Midbrain (tissue), 1 donor: ENCODE measurements around the gene TM2D1.
"Not testable (repeated sequence)": the region's sequence is repeated elsewhere in the genome, so short reads cannot be mapped to it uniquely, and the experiment has no call there.

Source experiments
- DNase-seq: peaks from one replicate; lab custom pipeline; 2025; lab: John Stamatoyannopoulos, UW

Gene TM2D1

DNA sequence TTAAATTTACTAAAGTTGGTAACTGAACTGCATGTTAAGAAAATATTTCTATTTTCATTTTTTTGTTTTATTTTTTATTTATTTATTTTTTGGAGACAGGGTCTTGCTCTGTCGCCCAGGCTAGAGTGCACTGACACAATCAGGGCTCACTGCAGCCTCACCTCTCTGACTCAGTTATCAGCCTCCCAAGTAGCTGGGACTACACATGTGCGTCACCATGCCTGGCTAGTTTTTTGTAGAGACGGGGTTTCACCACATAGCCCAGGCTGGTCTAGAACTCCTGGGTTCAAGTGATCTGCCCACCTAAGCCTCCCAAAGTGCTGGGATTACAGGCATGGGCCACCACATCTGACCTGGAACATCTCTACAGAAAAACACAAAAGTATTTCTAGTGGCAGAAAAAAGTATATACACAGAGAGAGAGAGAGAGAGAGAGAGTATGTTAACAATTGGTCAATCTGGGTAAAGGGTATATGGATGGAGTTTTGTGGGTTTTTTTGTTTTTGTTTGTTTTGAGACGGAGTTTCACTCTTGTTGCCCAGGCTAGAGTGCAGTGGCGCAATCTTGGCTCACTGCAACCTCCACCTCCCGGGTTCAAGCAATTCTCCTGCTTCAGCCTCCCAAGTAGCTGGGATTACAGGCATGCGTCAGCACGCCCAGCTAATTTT is 5.8 kb downstream of the TM2D1 start:
- DNase-seq, result not testable (repeated sequence)

DNA sequence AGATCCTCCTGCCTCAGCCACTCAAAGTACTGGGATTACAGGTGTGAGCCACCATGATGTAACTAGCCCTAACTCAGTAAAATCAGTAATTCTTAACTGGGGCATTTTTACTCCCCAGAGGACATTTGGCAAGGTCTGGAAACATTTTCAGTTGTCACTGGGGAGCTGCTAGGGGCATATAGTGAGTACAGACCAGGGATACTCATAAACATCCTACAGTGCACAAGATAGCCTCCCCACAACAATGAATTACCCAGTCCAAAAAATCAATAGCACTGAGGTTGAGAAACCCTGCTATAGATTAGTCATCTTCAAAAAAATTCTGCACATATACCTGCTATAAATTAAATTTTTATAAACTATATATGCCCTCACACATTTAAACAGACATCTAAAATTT is 13.0 kb downstream of the TM2D1 start:
- DNase-seq, result no peak

DNA sequence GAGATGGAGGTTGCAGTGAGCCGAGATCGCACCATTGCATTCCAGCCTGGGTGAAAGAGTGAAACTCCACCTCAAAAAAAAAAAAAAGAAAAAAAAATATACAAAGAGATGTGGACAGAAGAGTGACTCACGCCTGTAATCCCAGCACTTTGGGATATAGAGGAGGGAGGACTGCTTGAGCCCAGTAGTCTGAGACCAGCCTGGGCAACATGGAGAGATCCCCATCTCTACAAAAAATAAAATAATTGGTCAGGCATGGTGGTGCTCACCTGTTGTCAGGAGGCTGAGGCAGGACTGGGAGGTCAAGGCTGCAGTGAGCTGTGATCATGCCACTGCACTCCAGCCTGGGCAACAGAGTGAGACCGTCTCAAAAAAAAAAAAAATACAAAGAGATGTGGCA is 13.7 kb downstream of the TM2D1 start:
- not testable (repeated sequence) for DNase-seq

DNA sequence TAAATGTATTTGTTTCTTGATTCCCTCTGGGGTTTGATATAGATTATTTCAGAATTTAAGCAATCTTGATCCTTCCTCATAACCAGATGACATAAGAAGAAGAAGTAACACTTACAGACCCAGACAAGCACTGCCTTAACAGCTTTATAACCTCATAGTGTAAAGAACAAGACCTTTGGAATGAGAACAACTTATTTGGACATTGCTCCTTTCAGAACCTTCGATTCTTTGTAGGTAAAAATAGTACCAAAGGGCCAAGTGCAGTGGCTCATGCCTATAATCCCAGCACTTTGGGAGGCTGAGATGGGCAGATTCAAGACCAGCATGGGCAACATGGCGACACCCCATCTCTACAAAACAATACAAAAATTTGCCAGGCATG is 15.0 kb downstream of the TM2D1 start:
- no peak for DNase-seq

DNA sequence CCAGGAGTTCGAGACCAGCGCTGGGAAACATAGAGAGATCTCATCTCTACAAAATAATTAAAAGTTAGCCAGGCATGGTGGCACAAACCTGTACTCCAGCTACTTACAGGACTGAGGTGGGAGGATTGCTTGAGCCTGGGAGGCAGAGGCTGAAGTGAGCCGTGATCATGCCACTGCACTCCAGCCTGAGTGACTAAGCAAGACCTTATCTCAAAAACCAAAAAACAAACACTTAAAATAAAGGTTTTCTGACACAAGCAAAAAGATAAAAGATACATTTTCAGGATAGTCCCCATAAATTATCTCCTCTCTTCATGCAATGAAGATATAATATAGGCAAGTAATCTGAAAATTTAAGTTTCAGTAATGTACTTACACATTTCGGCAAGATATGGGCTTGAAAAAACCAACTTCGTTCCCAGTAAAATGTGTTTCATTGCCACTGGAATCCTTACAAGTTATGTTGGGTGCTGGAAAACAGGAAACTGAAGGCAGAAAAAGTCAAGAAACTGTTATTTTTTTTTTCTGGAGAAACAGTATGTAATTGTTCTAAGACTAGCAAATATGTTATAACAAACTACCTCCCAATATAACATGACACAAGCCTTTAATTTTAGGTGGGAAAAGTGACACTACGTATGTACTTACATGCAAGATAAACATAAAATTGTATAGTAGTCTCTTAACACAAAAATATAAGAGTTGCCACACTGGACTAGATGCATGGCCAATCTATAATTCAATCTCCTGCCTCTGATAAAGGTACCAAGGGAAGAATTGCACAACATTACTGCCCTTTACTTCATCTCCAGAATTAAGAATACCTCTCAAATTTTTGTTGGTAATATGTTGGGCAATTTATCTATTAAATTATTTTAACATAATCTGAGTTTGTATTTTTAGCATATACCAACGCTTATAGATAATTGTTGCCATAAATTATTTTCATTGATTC is 15.7 kb downstream of the TM2D1 start:
- no peak for DNase-seq

DNA sequence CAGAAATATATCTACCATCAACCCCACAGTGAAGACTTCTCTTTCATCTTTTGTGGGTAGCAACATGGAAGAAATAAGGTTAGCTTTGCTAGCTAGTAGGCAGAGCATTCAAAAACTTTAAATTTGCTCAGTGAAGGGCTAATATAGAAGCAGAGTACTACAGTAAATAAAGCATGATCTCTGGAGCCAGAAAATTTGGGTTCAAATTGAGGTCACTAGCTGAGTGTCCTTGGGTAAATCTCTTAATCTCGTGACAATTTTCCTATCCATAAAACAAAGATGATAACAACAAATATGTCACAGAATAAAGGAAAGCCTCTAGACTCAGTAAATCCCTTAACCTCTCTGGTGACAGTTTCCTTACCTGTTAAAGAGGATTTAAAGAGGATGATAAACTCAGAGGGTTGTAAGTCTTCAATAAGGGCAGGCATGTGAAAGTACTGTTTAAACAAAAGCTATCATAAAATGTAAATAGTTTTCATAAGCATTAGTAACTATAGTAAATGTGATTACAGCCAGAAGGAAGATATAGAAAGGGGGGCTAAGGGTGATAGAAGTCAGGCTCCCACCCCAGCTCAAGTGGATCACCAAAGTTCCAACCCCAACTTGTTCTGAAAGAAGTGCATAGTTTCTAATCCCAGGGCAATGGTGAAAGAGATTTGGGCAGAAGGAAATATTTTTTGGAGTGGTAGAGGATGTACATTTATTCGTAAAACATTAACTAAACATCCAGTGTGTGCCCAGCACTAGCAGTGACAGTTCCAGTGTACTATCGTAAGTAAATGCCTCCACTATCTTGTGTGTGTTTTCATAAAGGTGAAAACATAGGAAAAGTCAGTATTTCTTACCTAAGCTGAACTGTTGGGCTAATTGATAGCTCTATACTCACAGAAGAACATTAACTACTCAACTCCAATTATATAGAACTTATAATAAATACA is 24.8 kb downstream of the TM2D1 start:
- DNase-seq, result no peak

DNA sequence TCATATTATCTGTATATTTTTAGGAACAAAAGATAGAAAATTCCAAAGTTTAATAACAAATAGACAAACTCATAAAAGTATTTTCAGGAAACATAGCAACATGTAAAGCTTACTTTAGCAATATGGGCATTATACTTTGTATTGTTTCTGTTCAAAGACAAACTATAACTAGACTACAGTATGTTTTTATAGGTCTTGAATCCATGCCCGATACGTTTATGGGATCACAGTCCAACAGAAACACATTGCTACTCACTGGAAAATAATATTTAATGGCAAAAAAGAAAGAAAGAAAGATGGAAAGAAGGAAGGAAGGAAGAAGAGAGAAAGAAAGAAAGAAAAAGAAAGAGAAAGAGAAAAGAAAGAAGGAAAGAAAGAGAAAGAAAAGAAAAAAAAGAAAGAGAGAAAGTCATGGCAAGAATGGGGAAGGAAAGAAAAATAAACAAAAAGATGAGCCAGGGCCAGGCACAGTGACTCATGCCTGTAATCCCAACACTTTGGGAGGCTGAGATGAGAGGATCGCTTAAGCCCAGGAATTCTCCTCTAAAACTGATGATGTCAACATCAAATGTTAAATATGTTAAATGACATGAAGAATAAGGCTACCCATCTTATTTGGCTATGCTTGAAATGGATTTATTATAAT is 32.7 kb downstream of the TM2D1 start:
- DNase-seq, result no peak

DNA sequence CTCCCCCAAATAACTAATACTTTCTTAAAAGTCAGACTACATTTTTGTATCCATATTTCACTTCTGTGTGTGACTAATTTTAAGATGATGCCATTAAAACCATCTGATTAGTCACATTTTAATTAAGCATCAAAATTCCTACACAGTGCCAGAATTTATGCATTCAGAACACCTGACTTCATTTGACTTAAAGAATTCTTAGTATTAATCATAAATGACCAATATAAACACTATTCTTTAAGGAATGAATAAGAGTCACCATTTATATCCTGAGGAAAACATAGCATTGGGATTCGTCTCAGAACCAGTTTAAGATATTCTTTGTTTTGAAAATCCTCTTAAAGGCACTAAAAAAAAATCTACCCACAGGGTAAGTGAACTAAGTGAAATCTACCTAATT is 37.0 kb downstream of the TM2D1 start:
- no peak for DNase-seq

DNA sequence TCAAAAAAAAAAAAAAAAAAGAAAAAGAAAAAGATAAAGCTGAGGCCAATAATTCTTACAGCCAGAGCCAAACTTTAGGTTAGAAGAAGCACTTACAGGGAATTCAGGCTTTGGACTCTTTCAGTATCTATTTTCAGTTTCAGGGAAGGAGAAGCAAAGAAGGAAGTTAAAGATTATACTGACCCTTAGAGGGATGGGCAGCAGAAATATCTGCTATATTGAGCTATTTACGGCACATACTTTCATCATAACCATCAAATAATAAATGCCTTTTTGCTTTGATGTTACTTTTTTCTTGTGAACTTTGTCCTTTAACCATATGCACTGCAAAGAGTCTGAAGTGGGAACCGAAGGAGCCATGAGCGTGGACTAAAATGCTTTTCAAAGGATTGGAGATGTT is 42.0 kb downstream of the TM2D1 start:
- no peak for DNase-seq

DNA sequence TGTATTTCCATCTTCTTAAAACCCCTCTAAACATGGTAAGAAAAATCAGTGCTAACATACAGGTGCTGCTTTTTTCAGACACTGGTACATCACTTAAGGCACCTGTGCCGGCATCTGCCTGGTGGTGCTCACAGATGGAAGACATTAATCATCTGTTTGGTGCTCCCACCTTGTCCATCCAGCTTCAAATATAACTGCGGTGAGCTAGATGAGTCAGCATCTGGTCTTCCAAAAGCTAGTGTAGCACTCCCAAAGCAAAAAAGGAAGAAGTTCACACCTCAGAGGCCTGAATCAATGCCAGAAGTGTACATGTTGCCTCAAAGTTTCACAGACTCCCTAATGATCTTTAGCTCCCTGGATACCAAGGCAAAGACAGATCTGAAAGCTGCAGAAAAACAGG is 44.4 kb downstream of the TM2D1 start:
- no peak for DNase-seq

DNA sequence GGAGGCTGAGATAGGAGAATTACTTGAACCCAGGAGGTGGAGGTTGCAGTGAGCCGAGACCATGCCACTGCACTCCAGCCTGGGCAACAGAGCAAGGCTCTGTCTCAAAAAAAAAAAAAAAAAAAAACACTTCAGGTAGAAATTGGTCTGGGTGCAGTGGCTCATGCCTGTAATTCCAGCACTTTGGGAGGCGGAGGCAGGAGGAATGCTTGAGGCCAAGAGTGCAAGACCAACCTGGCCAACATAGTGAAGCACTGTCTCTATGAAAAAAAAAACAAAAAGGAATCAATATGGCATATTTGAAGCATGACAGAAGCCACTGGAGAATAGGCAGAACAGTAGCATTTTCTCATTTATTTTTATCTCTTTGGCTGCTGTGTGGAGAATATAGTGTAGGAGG is 48.1 kb downstream of the TM2D1 start:
- DNase-seq, result not testable (repeated sequence)

DNA sequence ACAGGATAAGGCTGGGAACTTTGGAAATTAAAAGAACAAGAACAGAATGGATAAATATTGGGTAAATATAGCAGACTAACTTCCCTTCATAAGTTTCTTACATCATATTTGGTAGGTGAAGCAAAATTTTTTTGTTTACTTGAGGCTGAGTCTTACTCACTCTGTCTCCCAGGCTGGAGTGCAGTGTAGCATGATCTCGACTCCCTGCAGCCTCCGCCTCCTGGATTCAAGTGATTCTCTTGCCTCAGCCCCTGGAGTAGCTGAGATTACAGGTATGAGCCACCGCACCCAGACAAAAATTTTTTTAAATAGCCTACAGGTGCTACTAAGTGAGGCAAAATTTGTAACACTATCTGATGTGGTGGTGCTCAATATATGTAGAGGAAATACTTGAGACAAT is 50.7 kb downstream of the TM2D1 start:
- DNase-seq, result no peak

DNA sequence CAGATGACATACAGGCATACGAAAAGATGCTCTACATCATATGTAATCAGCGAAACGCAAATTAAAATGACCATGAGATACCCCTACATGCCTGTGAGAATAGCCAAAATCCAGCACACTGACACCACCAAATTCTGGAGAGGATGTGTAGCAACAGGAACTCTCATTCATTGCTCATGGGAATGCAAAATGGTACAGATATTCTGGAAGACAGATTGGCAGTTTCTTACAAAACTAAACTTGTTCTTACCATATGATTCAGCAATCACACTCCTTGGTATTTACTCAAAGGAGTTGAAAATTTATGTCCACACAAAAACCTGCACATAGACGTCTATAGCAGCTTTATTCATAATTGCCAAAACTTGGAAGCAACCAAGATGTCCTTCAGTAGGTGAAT is 52.6 kb downstream of the TM2D1 start:
- DNase-seq, result no peak

DNA sequence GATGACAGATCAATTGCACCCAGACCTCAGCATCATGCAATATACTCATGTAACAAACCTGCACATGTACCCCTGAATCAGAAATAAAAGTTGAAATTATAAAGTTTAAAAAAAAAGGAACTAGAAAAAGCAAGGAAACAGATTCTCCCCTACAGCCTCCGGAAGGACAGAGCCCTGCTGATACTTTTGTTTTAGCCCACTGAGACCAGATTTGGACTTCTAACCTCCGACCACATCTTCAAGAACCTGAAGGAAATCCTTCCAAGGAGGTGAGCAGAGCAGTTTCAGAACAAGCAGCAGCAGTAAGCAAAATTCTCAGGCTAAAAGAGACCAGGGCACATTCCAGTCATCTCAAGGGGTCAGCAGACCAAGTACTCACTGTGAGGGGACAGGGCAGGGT is 54.5 kb downstream of the TM2D1 start:
- no peak for DNase-seq

DNA sequence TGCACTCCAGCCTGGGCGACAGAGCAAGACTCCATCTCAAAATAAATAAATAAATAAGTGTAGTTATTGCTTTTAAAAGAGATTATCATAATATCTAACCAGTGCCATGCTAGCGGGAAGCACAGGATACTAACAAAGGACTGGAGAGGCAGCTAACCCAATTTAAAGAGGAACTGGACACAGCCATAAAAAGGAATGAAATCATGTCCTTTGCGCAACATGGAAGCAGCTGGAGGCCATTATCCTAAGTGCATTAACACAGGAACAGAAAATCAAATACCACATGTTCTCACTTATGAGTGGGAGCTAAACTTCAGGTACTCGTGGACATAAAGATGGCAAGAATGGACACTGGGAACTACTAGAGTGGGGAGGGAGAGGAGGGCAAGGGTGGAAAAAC is 54.9 kb downstream of the TM2D1 start:
- no peak for DNase-seq

DNA sequence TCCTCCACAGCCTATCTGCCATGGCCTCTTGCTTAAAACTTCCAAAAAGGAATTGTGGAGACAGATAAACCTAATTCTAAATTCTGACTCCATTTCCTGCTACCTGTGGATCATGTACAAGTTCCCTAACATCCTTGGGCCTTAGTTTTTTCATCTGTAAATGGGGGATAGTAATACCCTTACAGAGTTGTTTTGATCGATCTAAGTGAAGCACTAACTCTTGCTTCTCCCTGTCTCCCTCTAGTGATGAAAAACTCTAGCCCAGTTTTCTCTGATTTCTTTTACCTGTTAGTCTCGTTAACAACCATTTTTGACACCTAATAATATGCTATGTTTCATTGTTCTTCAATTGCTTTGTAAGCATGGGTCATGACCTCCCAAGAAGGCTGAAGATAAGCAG is 65.9 kb downstream of the TM2D1 start:
- no peak for DNase-seq

DNA sequence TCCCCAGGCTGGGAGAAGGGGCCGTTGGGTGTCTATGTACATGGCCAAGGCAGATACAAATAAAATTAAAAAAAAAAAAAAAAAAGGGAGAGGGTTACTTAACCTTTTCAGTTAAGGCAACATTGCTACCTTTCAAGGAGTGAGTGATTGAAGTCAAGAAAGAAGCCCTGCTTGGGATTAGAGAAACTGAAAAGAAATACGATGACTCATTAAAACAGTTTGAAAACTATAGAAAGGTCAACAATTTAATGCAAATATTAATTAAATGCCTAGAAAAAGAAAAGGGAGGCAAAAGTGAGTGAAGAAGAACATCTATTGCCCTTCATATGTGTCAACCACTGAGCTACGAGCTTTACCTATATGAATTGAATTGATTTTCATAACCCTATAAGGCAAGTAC is 69.5 kb downstream of the TM2D1 start:
- no peak for DNase-seq

DNA sequence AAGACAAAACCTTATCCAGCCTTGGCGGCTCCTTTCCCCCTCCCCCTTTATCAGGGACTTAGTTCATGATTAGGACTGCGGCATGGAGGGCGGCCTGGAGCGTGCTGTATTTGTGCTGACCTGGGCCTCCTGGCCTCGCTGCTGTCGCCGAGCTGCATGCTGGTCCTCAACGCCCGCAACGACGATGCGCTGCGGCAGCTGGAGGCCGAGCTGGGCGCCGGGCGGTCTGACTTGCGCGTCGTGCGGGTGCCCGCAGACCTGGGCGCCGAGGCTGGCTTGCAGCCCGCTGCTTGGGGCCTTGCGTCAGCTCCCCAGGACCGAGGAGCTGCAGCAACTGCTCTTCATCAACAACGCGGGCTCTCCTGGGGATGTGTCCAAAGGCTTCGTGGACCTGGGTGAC is 70.9 kb downstream of the TM2D1 start:
- DNase-seq, result no peak

DNA sequence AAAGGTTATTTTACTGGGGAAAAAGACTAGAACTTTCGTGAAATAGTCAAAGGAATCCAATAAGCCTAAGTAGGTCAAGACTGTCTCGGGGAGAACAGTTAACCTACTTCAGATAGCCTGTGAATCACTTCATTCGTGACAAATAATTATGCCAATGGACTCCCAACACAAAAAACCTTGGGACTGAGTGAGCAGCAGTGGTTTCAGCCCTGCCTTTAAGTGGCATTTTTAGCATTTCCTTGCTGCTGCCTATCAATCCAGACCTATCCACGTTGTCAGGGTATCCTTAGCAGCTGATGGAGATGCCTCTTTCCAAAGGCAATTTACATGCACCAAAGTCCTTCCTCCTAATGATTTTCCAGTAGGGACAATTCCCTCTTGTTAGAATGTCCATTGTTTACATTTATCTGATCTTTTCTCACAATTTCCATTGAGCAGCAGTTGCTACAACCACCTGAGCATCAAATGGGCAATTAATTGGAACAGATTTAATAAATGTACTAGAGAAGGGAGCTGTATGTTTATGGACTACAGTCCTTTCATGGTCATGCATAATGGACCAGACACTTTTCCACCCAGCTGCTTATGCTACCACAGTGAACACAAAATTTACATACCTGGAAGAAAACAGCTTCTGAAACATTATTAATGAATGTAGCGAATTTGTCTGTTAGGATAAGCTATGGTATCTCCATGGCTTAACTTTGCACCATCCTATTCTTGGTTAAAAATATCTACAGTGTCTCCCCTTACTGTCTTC is 75.8 kb downstream of the TM2D1 start:
- DNase-seq, result no peak

DNA sequence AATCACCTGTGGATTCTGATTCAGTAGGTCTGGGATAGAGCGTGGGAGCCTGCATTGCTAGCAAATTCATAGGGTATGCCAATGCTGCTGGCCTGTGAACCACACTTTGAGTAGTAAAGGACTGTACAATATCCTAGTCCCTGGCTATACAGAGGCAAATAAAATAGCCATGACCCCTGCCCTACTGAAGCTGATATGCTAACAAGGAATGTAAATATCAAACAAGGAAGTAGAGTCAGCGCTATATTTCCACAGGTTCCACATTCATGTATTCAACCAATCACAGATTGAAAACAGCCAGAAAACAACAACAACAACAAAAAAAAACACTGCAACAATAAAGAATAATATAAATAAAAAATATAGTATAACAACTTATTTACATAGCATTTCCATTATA is 77.8 kb downstream of the TM2D1 start:
- DNase-seq, result no peak

DNA sequence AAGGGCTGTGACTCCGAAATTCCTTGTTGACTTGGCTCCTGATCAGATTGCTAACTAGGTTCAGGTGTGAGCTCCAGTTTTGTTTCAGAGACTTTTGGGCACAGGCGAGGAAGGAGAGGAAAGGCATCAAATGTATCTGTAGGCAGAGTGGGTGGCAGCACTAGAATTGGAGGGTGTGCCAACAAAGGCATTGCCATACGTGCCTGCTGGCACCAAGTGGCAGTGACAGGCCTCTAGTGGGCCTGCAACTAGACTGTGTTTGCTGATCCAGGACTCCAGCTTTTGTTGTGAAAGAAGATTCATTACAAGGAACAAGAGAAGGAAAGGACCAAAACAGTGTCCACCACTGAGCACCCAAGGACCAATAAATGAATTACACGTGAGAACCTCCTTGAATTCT is 79.5 kb downstream of the TM2D1 start:
- DNase-seq, result no peak
